ENCODE results near the gene DNAJB2. TPM values are rescaled to one million over a fixed set of nuclear protein-coding genes. Genes with fewer than 3 reads are reported as not detected.
A peak's percentile ranks its signal among the peaks of the same experiment; 100 is the strongest.

The DNAJB2 gene
- total and polyA plus RNA-seq, 4 donors = 63.7 to 79.6 (median 75.3) TPM

DNA sequence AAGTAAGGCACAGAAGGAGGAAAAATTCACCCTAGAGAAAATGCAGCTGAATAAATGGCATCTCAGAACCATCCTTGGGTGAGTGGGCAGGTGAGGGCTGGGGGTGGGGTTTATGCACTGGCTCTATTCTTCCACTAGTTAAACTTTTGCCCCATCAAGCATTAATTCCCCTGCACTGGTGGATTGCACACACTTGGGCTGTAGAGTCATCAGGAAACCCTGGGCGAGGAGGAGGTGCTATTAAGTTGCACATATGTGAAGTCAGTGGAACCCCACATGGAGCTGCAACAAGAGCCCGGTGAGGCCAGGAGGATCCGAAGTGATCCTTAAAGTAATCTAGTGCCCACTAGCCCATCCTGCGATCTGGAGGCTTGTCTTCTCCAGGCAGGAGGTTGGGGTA lies 6.8 kb upstream of the DNAJB2 start:
- 87 to 91% methylated on average over 4 of the region's 4 CpGs for WGBS, 2 donors
- H3K4me1 ChIP-seq (ENCODE audit: control insufficient read depth in 5 of 5, insufficient read depth in 5 of 5, low read length in 5 of 5) = peaks cover 0 to 4% (median 0%) of the 10 kb centered on the region in 5 donors
- H3K27ac ChIP-seq (ENCODE audit: low read depth in 1 of 2, low read length in 1 of 2) = no peak overlapping the region
- H3K4me3 ChIP-seq = no peak overlapping the region
- no peaks in the 10 kb centered on the region for H3K36me3 ChIP-seq (ENCODE audit: control insufficient read depth in 4 of 4, insufficient read depth in 4 of 4, low read length in 4 of 4)
- DNase-seq (no peak), ATAC-seq (ENCODE audit: insufficient read depth, low FRiP score) (no peak)
- peaks cover 0 to 2% (median 0%) of the 10 kb centered on the region in 4 donors for H3K9me3 ChIP-seq (ENCODE audit: control insufficient read depth in 4 of 4, insufficient read depth in 3 of 4, low read length in 3 of 4)
- TF ChIP-seq, protein P1, sequence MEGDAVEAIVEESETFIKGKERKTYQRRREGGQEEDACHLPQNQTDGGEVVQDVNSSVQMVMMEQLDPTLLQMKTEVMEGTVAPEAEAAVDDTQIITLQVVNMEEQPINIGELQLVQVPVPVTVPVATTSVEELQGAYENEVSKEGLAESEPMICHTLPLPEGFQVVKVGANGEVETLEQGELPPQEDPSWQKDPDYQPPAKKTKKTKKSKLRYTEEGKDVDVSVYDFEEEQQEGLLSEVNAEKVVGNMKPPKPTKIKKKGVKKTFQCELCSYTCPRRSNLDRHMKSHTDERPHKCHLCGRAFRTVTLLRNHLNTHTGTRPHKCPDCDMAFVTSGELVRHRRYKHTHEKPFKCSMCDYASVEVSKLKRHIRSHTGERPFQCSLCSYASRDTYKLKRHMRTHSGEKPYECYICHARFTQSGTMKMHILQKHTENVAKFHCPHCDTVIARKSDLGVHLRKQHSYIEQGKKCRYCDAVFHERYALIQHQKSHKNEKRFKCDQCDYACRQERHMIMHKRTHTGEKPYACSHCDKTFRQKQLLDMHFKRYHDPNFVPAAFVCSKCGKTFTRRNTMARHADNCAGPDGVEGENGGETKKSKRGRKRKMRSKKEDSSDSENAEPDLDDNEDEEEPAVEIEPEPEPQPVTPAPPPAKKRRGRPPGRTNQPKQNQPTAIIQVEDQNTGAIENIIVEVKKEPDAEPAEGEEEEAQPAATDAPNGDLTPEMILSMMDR (IDR thresholded peaks at IDR 0.05; ENCODE audit: control extremely low read depth, extremely low read depth) = no peak
- no peaks in the 10 kb centered on the region for H3K27me3 ChIP-seq (ENCODE audit: control insufficient read depth in 3 of 3, insufficient read depth in 3 of 3, low read length in 2 of 3)
- no peak overlapping the region for H3K9ac ChIP-seq (ENCODE audit: insufficient read depth in 1 of 2, low read length in 2 of 2)

DNA sequence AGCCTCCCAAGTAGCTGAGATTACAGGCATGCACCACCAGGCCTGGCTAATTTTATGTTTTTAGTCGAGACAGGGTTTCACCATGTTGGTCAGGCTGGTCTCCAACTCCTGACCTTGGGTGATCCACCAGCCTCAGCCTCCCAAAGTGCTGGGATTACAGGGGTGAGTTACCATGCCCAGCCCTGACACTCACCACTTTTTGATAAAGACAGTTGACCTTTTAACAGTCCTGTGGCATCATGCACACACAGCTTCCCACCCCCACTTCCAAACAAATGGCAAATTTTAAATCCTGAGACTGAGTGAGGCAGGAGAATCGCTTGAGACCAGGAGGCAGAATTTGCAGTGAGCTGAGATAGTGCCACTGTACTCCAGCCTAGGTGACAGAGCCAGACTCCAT lies 6.2 kb upstream of the DNAJB2 start:
- ATAC-seq (ENCODE audit: insufficient read depth, low FRiP score) (no peak), DNase-seq (no peak)
- Histone ChIP-seq H3K36me3 (ENCODE audit: control insufficient read depth in 4 of 4, insufficient read depth in 4 of 4, low read length in 4 of 4) (no peaks in the 10 kb centered on the region), H3K27me3 (ENCODE audit: control insufficient read depth in 3 of 3, insufficient read depth in 3 of 3, low read length in 2 of 3) (no peaks in the 10 kb centered on the region), H3K9me3 (ENCODE audit: control insufficient read depth in 4 of 4, insufficient read depth in 3 of 4, low read length in 3 of 4) (peaks cover 0 to 2% (median 0%) of the 10 kb centered on the region in 4 donors), H3K4me1 (ENCODE audit: control insufficient read depth in 5 of 5, insufficient read depth in 5 of 5, low read length in 5 of 5) (peaks cover under 1 to 4% (median 3%) of the 10 kb centered on the region in 5 donors), H3K9ac (ENCODE audit: insufficient read depth in 1 of 2, low read length in 2 of 2) (no peak overlapping the region), H3K27ac (ENCODE audit: low read depth in 1 of 2, low read length in 1 of 2) (peak overlapping the region in 1 of 2 donors; percentile 79), H3K4me3 (no peak overlapping the region)
- WGBS, 2 donors = 77 to 80% methylated on average over 2 of the region's 2 CpGs
- TF ChIP-seq, protein P1 (IDR thresholded peaks at IDR 0.05; ENCODE audit: control extremely low read depth, extremely low read depth) = no peak

DNA sequence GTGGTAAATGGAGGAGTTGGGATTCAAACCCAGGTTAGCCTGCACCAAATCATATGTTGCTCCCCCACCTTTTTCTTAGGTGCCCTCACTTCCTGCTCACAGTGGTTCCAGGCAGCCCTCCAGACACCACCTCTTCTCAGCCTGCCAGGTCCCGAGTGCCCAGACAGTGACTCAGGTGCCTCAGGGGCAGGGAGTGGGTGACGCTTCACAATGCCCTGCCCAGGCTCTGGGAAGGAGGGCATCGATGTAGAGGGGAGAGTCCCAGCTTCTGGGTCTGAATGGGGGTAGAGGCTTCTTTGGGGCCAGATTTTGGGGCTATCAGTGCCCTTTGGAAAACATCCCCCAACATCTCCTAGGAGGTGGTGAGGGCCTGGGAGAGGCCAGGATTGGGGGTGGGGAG lies 5.2 kb upstream of the DNAJB2 start:
- Histone ChIP-seq H3K9me3 (ENCODE audit: control insufficient read depth in 4 of 4, insufficient read depth in 3 of 4, low read length in 3 of 4) (peaks cover 0 to 2% (median 0%) of the 10 kb centered on the region in 4 donors), H3K4me3 (no peak overlapping the region), H3K36me3 (ENCODE audit: control insufficient read depth in 4 of 4, insufficient read depth in 4 of 4, low read length in 4 of 4) (no peaks in the 10 kb centered on the region), H3K9ac (ENCODE audit: insufficient read depth in 1 of 2, low read length in 2 of 2) (no peak overlapping the region), H3K27ac (ENCODE audit: low read depth in 1 of 2, low read length in 1 of 2) (peak overlapping the region; percentile 79 to 84), H3K4me1 (ENCODE audit: control insufficient read depth in 5 of 5, insufficient read depth in 5 of 5, low read length in 5 of 5) (peaks cover 5 to 12% (median 9%) of the 10 kb centered on the region in 5 donors), H3K27me3 (ENCODE audit: control insufficient read depth in 3 of 3, insufficient read depth in 3 of 3, low read length in 2 of 3) (no peaks in the 10 kb centered on the region)
- DNase-seq (no peak), ATAC-seq (ENCODE audit: insufficient read depth, low FRiP score) (peak; percentile 17)
- WGBS, 2 donors = 69 to 88% methylated on average over 3 of the region's 3 CpGs
- TF ChIP-seq, protein P1 (IDR thresholded peaks at IDR 0.05; ENCODE audit: control extremely low read depth, extremely low read depth) = no peak

Data from lung (tissue), 12 donors.